ENCODE data around the gene GTF2A1.

Gene GTF2A1

DNA sequence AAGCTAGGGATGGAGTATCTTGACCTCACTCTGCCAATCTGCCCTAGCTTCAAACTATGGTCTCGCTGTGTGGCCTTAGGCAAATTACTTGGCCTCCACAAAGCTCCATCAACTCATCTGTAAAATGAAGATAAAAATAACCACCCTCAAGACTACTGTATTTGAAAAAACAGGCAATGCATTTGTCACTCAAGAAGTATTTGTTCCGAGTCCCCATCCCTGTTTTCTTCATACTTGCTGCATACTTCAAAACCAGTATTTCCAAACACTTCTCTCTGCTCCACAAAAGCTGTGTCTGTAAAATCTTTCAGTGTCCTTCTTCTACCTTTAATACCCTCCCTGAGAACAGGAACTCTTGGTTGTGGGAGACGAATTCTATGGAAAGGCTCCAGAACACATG is 47.9 kb downstream of the GTF2A1 start:
- no peak for DNase-seq

DNA sequence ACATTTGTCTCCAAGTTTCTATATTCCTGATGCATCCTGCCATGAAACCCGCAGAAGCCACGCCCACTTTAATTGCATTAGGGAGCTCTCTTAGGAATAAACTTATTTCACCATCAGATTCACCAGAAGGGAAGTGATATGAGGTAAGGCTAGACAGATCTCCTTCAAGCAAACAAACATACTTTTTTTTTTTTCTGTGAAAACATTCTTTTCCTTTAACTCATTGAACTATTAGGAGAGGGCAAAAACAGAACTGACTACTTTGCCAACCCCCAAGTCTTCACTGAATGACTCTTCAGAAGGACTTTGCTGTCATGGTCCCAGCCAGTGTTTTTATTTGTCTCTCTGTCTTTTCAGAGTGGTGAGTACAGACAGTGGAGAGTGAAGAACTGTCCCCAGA is 48.4 kb downstream of the GTF2A1 start:
- DNase-seq, result no peak

DNA sequence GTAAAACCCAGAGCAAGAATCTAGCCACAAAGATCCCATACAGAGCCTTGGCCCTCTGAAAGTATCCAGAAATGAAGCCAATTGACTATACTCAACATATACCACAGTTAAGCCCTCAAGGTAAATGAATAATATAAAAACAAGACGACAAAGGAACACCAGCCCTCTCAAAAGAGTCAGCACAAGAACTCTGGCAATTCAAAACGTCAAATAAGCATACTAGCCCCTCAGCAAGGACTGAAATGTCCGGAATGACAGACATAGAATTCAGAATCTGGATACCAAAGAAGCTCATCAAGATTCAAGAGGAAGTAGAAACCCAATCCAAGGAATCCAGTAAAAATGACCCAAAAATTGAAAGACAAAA is 49.9 kb downstream of the GTF2A1 start:
- no peak for DNase-seq

DNA sequence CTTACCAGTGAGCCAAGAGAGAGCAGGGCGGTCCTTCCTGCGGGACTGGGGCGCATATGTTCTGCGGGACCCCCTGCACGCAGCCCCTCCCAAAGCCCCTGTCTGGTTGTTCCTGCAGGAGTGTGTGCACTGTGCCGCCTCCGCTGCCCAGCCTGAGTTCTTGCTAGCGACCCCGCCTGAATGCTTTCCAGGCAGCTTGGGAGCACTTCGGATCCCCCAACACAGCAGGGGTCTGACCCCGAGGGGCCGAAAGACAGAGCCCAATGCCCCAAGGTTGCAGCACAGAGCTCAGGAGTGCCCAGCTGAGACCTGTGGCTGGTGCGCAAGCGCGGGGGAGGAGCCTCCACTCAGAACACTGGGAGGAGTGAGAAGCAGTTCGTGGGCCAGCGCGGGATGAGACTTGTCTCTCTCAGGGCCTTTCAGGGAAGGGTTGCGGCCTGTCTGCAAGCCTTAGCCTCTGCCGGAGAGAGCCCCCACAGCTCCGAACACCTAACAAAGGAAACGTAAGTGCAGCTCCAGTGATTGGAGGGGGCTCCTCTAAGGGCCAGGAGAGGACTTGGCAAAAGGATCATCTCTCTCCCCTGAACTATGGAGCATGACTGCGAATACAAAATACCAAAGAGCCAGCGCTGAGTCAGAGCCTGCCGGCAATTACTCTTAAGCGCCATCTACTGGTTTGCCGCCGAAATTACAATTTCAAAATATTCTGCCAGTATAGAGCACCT is 50.5 kb downstream of the GTF2A1 start:
- peak; percentile 85 to 91 (median 87) for DNase-seq

DNA sequence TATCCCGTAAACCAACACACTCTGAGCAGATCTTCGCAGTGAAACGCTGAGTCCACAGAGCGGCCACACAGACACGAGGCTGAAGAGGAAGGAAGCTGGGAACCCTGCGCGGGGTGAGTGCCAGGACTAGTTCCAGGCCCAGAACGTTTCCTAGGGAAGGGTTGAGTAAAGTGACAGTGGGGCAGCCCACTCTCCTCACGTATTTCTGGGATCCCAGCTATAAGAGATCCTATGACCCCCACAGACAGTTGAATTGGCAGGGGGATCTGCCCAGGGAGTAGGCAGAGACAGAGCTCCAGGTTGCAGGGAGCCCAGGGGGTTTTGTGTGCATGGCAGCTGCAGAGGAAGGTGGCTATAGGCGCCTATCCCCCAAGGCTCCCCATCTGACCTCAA is 51.1 kb downstream of the GTF2A1 start:
- DNase-seq, result peak; percentile 67 to 79 (median 68)

DNA sequence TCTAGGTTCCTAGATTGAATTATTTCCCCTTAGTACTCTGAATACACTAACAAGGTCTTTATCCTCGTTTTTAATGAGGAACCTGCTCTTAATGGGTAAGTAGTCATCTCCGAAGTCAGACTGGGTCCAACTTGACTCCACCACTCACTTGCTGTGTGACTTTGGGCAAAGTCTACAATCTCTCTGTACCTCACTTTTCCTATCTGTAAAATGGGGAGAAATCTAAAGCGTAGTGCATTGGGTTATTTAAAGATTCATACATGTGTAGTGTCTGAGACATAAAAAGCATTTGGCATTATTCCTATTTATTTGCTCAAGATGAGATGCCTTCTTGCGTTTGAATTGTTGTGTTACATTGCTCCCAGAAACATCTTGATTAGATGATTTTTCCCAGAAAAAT is 51.5 kb downstream of the GTF2A1 start:
- DNase-seq, result no peak

DNA sequence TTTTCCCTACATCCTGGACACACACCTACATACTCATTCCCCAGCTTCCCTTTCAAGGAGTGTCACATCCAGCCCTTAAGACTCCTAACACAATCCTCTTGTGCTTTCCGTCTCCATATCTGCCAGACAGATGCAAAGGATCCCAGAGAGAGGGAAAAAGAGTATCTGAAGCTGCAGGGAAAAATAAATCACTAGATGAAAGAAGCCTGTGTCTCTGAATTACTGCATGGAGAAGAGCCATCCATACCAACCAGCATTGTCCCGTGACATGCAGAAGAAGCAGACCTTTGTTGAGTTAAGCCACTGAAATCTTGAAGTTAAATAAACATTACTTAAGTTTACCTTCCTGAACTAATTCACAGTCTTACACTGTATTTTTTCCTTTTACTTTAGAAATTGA is 54.6 kb downstream of the GTF2A1 start:
- DNase-seq, result no peak

DNA sequence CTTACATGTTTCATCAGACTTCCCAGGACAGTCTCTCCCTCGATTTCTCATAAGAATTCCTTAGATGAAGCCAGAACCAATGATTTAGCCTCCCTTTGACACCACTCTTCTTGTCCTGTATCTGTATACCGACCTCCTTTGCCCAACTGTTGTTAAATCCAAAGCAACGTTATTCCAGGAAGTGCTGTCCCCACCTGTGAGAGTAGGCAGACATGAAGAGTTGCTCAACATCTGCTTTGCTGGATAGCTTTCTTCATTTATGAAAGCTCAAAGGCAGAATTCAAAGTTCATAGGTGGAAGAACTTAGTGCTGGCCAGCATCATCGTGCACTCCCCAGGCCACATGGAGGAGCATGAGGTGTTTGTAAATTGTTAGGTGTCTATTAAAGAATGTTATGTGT is 55.6 kb downstream of the GTF2A1 start:
- DNase-seq, result no peak

DNA sequence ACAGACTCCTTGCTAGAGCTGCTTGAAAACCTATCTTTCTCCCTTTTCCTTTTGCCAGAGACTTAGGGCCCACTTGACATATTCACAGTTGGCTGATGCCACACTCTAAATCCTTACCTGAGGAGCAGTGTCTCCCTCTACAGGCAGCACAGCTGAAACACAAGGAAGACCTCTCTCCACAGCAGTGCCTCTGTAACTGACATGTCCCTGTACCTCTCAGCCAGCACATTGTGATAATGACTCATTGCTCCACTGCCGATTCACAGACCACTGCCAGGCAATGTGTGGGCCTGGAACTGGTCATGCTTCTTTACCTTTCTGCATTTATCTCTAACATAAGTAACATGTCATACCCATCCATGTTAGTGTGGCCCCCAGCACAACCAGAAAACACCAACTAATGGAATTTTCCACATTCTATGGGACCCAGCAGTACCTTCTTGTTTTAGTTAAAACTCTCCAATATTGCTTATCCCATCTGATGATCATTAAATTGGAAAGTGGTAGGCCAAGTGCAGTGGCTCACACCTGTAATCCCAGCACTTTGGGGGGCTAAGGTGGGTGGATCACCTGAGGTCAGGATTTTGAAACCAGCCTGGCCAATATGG is 56.5 kb downstream of the GTF2A1 start:
- DNase-seq, result peak; percentile 69 to 77 (median 73)

DNA sequence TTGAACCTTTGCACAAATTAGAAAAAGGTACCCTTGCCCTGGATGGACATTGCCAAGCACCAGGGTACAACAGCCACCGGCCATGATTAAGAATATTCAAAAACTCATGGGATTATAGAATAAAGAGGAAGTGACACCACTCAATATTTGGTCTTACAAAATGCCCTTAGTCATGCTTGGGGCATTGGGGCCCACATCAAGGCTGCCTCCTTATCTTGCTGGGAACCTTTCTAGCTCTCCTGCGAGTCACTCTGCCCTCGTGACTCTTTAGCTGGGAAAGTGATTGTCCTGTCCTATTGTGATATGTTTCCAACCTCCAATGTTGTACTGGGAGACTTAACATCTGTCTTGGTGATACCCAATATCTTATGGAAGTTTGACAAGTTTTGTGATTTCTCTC is 57.8 kb downstream of the GTF2A1 start:
- peak; percentile 72 to 83 (median 78) for DNase-seq

DNA sequence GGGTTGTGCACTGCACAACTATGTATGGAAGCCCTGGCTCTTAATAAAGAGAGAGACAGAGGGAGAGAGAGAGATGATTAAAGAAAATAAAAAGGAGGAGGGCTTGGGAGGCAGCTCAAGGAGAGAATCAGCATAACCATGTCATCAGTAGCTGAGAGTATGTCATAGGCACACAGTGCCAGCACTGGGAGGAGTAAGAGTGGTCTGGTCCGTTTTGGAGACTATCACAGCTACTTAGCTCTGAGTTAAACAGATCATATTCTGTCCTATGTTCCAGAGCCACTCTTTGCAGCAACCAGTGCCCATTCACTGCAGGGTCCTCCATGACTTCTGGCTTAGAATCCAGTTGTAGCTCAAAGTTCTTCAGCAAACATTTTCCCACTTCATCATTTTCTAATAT is 59.0 kb downstream of the GTF2A1 start:
- no peak for DNase-seq

DNA sequence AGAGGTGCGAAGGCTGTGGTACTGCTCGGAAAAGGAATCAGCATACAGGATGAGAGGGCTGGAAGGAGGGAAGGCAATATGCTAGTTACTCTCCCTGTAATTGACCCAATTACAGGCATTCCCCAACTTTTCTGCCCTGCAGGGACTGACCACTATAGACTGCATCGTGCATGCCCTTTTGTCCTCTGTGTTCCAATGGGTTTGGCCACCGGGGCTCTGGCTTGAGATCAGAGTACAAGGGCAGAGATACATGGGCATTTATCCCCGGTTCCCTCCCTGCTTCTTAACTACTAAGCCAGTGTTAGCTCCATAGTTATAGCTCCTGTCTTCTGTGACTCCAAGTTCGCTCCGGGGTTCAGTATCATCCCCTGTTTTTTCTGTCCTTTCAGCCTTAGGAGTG is 59.7 kb downstream of the GTF2A1 start:
- DNase-seq, result no peak

DNA sequence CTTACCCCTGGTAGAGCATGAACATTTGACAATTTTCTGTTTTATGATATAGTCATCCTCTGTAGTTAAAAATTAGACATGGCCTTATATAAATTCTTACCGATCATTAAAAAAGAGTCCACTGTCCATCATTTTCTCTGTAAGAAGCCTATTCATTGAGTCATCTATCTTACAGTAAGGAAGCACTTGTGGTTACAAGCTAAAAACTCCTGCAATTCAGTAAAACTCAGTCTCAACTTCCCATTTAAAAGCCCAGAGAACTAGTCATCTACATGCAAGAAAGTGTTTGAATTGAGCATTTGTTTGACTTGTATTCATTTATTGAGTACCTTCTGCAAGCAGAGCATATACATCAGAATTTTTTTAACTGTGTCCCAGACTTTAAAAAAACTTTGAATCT is 63.3 kb downstream of the GTF2A1 start:
- peak; percentile 59 to 88 (median 84) for DNase-seq

DNA sequence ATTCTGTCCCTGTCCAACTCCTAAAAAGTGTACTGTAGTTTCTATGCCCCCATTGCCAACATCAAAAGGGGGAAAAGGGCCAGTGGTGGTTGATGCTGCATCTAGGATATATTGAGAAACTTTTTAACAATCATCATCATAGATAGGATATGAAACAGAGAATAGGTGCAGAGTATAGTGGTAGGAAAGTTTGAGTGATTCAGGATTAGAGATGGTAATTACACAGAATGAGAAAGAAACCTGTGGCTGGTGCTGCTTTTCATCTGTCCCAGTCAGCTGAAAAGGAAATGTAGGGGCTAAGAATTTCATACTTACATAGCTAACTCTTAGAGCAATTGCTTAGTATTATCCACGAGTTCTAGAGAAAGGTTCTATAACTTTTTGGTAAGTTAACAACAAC is 67.6 kb downstream of the GTF2A1 start:
- no peak for DNase-seq

DNA sequence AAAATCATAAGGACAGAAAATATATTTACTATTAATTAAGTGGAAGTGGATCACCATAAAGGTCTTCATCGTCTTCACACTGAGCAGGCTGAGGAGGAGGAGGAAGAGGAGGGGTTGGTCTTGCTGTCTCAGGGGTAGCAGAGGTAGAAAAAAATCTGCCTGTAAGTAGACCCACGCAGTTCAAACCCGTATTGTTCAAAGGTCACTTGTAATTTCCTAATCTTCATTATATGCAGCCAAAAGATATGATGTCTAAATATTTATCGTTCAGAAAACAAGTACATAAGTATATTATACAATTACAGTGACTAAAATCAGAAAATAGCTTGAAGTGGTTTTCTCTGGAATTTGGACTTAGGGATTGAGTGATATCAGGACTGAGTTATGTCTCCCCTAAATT is 72.1 kb downstream of the GTF2A1 start:
- DNase-seq, result no peak

DNA sequence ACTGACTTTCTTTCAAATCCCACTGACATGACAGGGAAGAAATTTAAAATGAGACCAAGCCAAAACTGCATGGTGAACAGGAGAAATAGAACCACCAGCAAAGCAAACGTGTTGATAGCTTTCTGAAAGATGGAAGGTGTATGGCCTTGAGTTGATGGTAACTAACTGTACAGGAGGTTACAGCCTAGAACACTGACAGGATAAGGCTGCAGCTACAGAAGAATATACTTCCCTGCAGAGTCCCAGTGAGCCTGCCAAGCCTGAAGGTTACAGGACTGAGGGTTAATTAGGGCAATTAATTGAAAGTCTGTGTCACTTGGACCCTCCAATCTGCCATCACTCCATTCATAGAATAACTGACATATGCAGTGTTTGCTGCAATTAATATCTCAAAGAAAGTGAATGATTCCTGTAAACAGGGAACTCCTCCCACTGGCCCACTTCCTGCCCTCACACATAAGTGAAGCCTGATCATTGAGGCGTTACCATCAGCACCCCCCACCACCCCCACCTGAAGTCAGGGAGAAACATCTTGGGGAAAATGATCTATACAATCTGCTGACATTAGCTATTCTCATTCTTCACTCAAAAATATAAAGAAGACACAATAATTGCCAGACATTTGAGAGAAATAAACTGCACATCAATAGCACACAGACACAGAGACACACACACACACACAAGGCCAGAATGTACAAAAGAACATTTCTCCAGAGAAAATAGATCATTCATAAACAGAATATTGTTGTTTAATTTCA is 73.4 kb downstream of the GTF2A1 start:
- DNase-seq, result no peak

DNA sequence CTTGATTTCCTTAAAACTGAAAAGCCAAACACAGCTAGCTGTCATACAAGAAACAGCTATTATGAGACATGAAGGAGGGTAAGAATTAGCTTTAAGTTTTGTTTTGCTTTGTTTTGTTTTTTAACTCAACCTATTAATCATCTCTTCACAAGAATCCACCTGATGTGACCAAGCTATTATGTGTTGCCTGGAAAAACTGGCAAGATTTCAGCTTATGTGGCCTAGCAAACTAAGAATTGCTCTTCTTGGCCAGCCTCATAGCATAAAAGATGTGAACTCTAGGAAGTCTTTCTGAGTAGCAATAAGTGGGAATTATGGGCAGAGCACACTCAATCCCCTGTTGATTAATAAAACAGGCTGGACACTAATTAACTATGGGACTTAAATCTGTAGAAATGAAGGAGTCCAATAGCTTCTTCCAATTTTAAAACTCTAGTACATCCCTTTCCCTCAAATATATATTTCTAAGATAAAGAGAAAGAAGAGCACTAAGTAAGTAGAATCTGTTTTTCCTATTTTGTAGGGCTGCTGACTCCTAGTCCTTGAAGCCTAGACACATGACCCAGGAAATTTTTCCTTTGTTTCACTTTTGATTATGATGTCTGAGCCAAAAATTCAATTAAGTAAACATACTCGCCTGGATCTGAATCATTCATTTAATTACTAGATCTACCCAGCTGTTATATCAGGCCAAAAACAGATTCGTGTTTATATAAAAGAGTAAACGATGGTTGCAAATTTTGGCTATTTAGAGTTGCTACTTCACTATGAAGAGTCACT is 75.7 kb downstream of the GTF2A1 start:
- DNase-seq, result no peak

DNA sequence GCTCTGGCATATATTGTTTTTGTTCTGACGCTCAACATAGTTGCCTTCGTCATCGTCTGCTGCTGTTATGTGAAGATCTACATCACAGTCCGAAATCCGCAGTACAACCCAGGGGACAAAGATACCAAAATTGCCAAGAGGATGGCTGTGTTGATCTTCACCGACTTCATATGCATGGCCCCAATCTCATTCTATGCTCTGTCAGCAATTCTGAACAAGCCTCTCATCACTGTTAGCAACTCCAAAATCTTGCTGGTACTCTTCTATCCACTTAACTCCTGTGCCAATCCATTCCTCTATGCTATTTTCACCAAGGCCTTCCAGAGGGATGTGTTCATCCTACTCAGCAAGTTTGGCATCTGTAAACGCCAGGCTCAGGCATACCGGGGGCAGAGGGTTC is 77.0 kb downstream of the GTF2A1 start:
- DNase-seq, result no peak

DNA sequence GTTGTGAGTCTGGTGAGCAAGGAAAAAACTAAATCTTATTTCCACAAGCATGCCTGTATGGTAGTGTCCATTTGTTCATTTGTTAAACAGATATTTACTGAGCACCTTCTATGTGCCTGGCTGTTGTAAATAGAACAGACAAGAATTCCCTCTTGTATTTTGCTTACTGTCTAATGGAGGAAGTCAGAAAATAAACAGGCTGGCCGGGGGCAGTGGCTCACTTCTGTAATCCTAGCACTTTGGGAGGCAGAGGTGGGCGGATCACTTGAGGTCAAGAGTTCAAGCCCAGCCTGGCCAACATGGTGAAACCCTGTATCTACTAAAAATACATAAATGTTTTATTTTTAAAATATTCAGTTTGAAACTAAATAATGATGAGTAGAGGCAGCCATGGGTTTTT is 79.3 kb downstream of the GTF2A1 start:
- peak; percentile 30 to 38 (median 32) for DNase-seq

DNA sequence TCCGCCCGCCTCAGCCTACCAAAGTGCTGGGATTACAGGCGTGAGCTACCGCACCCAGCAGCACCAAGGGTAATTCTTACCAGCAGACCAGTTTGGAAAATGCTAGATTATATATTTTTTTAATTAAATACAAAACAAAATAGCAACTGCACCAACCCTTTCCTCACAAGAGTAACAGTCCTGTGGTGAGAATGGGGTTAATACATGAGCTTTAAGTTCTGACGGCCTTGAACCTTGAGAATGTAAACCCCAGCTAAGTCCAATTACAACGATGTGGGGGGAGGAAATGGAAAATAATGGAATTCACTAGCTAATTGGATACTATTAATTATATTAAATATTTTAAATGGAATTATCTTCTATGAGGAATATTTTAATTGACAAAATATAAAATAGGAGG is 82.3 kb downstream of the GTF2A1 start:
- no peak for DNase-seq

DNA sequence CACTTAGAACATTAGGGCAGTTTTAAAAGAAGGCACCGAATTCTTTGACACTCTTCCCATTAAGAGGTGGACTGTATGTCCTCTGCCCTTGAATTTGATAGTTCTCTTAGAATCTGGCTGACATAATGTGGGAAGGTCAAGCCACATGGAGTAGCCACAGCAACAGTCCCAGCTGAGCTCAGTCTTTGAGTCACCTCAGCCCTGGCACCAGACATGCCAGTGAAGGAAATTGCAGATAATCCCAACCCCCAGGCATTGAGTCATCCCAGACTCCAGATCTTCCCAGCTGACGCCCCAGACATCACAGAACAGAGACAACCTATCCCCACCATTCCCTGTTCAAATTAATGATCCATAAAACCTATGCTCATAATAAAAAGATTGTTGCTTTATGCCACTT is 83.4 kb downstream of the GTF2A1 start:
- DNase-seq, result peak; percentile 69 to 76 (median 74)

DNA sequence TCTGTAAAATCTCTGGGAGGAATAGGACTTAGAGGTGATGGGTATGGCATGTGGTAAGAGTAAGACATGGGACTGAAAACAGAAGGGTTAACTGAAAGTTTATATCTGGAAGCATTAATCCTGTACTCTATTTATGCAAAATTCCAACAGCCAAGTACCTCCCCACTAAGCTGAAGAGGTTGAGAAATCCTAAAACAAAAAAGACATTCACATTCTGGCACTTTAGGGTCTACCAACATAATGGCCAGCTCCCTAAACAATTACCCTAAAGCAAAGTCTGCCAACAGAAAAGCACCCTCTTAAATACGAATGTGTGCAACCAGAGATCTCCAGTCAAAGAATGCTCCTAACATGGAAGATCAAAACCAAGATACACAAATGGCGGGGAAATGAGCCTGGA is 87.4 kb downstream of the GTF2A1 start:
- DNase-seq, result no peak

DNA sequence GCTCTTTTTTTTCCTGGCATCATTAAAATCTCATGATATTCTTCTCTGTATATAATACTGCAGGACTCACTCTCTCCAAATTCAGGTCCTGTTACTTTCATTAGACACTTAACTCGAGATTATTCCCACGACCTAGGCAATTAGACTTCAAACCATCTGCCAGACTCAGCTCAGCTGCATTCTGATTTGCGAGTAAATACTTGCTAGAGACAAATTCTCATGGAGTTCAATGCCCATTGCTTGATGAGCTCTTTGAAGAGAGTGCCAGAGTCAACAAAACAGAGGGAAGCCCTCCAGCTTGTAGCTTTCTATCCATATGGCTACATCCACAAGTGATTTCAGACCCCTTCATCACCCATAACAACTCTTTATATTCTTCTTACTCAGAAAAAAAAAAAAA is 88.3 kb downstream of the GTF2A1 start:
- peak in 1 of 3 donors; percentile 14 for DNase-seq

Data from suppressor macrophage treated with lipopolysaccharide for 1 hour (primary cell).